NCI-H2029 (cell line): ENCODE results near the gene RASD1.

Experiments
- DNase-seq: peaks from one replicate; lab custom pipeline; 2025; lab: John Stamatoyannopoulos, UW

The RASD1 gene

GRCh38 chr17:17510456-17511292 lies 14.5 kb upstream of the RASD1 start:
- no peak for DNase-seq

- DNase-seq: no peak
These were observed 13.6 kb upstream of the RASD1 start for GRCh38 chr17:17509601-17510425.

- no peak for DNase-seq
These were observed 12.7 kb upstream of the RASD1 start for GRCh38 chr17:17508646-17509591.

GRCh38 chr17:17508019-17508535 lies 11.9 kb upstream of the RASD1 start:
- no peak for DNase-seq

- DNase-seq: no peak
These were observed 11.3 kb upstream of the RASD1 start for GRCh38 chr17:17507465-17508011.

GRCh38 chr17:17506893-17507464 lies 10.8 kb upstream of the RASD1 start:
- DNase-seq: no peak

GRCh38 chr17:17506181-17506741 lies 10.1 kb upstream of the RASD1 start:
- no peak for DNase-seq

GRCh38 chr17:17505610-17506171 lies 9.5 kb upstream of the RASD1 start:
- DNase-seq: no peak

GRCh38 chr17:17505151-17505550 lies 9.0 kb upstream of the RASD1 start:
- no peak for DNase-seq

GRCh38 chr17:17504341-17505140 lies 8.3 kb upstream of the RASD1 start:
- no peak for DNase-seq

- DNase-seq: no peak
These were observed 7.5 kb upstream of the RASD1 start for GRCh38 chr17:17503566-17504130.

GRCh38 chr17:17502741-17503565 lies 6.8 kb upstream of the RASD1 start:
- no peak for DNase-seq

- no peak for DNase-seq
These were observed 4.9 kb upstream of the RASD1 start for GRCh38 chr17:17500999-17501605.

GRCh38 chr17:17499402-17500145 lies 3.4 kb upstream of the RASD1 start:
- DNase-seq: no peak

- DNase-seq: no peak
These were observed 2.6 kb upstream of the RASD1 start for GRCh38 chr17:17498606-17499301.

GRCh38 chr17:17497845-17498520 lies 1.8 kb upstream of the RASD1 start:
- DNase-seq: no peak
